Neural progenitor cell (in vitro differentiated cells): ENCODE data around the gene KIAA0232. TPM values are rescaled to one million over a fixed set of nuclear protein-coding genes. Genes with fewer than 3 reads are reported as not detected.
A peak's percentile ranks its signal among the peaks of the same experiment; 100 is the strongest.

ENCODE experiments used
- DNase-seq: peaks from one replicate; pipeline ENCODE4 v3.0.0-alpha.2; 2016; ENCODE audit warnings: low spot score
- H2AFZ ChIP-seq: fragments of 200-600 bp; sonication (generic); replicated peaks from 2 replicates; pipeline ENCODE4 v1.6.1; 2016; ENCODE audit warnings: antibody characterized with exemption
- H3F3A ChIP-seq: fragments of 200-600 bp; sonication (generic); 2 replicates; pipeline ENCODE4 v1.6.1; 2016; ENCODE audit warnings: antibody characterized with exemption, low read depth
- H3K27ac ChIP-seq: fragments of 200-600 bp; sonication (generic); 2 replicates; pipeline ENCODE4 v1.5.1; 2016; ENCODE audit warnings: mild to moderate bottlenecking
- H3K27me3 ChIP-seq: fragments of 200-600 bp; sonication (generic); 2 replicates; pipeline ENCODE4 v1.6.1; 2016; ENCODE audit warnings: mild to moderate bottlenecking, moderate library complexity
- H3K36me3 ChIP-seq: fragments of 200-600 bp; sonication (generic); 2 replicates; pipeline ENCODE4 v1.5.1; 2016
- H3K4me1 ChIP-seq: fragments of 200-600 bp; sonication (generic); 2 replicates; pipeline ENCODE4 v1.6.1; 2016; ENCODE audit warnings: mixed run types
- H3K4me2 ChIP-seq: fragments of 200-600 bp; sonication (generic); 2 replicates; pipeline ENCODE4 v1.6.1; 2016
- H3K4me3 ChIP-seq: fragments of 200-600 bp; sonication (generic); 2 replicates; pipeline ENCODE4 v1.5.1; 2016
- H3K79me2 ChIP-seq: fragments of 200-600 bp; sonication (generic); 2 replicates; pipeline ENCODE4 v1.6.1; 2016; ENCODE audit warnings: low read depth
- H3K9ac ChIP-seq: fragments of 200-600 bp; sonication (generic); 2 replicates; pipeline ENCODE4 v1.6.1; 2016
- H3K9me3 ChIP-seq: fragments of 200-600 bp; sonication (generic); 2 replicates; pipeline ENCODE4 v1.5.1; 2016; ENCODE audit warnings: low read depth
- H4K20me1 ChIP-seq: fragments of 200-600 bp; sonication (generic); 2 replicates; pipeline ENCODE4 v1.6.1; 2016; ENCODE audit warnings: low read depth
- H3K27ac Mint-ChIP-seq: 3 replicates; pipeline ENCODE4 v1.8.0; 2021; ENCODE audit warnings: mixed read lengths
- H3K27me3 Mint-ChIP-seq: 2 replicates; pipeline ENCODE4 v1.8.0; 2022; ENCODE audit warnings: low read depth, mild to moderate bottlenecking, inconsistent platforms, moderate library complexity, mixed read lengths; ENCODE audit not compliant: insufficient read depth
- H3K36me3 Mint-ChIP-seq: 3 replicates; pipeline ENCODE4 v1.8.0; 2021; ENCODE audit warnings: mixed read lengths
- H3K4me1 Mint-ChIP-seq: 3 replicates; pipeline ENCODE4 v1.8.0; 2021; ENCODE audit warnings: mixed read lengths
- H3K4me3 Mint-ChIP-seq: 3 replicates; pipeline ENCODE4 v1.8.0; 2021; ENCODE audit warnings: mild to moderate bottlenecking, moderate library complexity, mixed read lengths
- H3K9me3 Mint-ChIP-seq: 3 replicates; pipeline ENCODE4 v1.8.0; 2020; ENCODE audit warnings: mixed read lengths
- CTCF ChIP-seq: fragments of 200-600 bp; sonication (generic); IDR thresholded peaks from 2 replicates; pipeline ENCODE4 v1.5.1; 2017; ENCODE audit warnings: antibody characterized with exemption, mild to moderate bottlenecking
- EZH2 ChIP-seq: fragments of 200-600 bp; sonication (generic); IDR thresholded peaks from 2 replicates; pipeline ENCODE4 v1.6.1; 2017; ENCODE audit warnings: antibody characterized with exemption, mild to moderate bottlenecking, moderate library complexity
- EZH2phosphoT487 ChIP-seq: fragments of 200-600 bp; sonication (generic); IDR thresholded peaks from 2 replicates; pipeline ENCODE4 v1.6.1; 2017; ENCODE audit warnings: antibody characterized with exemption
- total RNA-seq: library from RNA; depleted of rRNA; stranded (reverse); fragments of >200 nt; gene quantifications from 2 replicates; pipeline ENCODE4 v1.2.3, GENCODE V29; 2015; ENCODE audit warnings: low replicate concordance

KIAA0232 gene
- total RNA-seq, 1 donor from 2014 or later = 42.9 TPM

GRCh38 chr4:6775746-6776145, 6.8 kb upstream of the KIAA0232 start:
- H3K4me1 ChIP-seq = peaks cover 13% of the 10 kb centered on the region
- no peaks in the 10 kb centered on the region for H4K20me1 ChIP-seq
- DNase-seq = no peak
- no peaks in the 10 kb centered on the region for H3K9me3 ChIP-seq
- no peak overlapping the region for H3K4me2 ChIP-seq
- no peak for TF ChIP-seq EZH2phosphoT487
- TF ChIP-seq EZH2 = no peak
- no peak for TF ChIP-seq CTCF
- H3K4me3 ChIP-seq = no peak overlapping the region
- Mint-ChIP-seq H3K27me3 (peaks cover 14% of the 10 kb centered on the region), H3K36me3 (no peaks in the 10 kb centered on the region), H3K9me3 (no peaks in the 10 kb centered on the region), H3K4me3 (no peak overlapping the region), H3K4me1 (peaks cover 30% of the 10 kb centered on the region), H3K27ac (no peak overlapping the region)
- no peak overlapping the region for H2AFZ ChIP-seq
- H3K27me3 ChIP-seq = peaks cover 3% of the 10 kb centered on the region
- H3F3A ChIP-seq = peaks cover 17% of the 10 kb centered on the region
- no peak overlapping the region for H3K9ac ChIP-seq
- no peaks in the 10 kb centered on the region for H3K36me3 ChIP-seq
- H3K79me2 ChIP-seq = no peaks in the 10 kb centered on the region
- H3K27ac ChIP-seq = no peak overlapping the region

- H4K20me1 ChIP-seq = no peaks in the 10 kb centered on the region
- Mint-ChIP-seq H3K27ac (peak overlapping the region; percentile 35), H3K9me3 (no peaks in the 10 kb centered on the region), H3K36me3 (no peaks in the 10 kb centered on the region), H3K4me3 (no peak overlapping the region), H3K27me3 (peaks cover 17% of the 10 kb centered on the region), H3K4me1 (peaks cover 40% of the 10 kb centered on the region)
- no peak overlapping the region for H2AFZ ChIP-seq
- H3K36me3 ChIP-seq = no peaks in the 10 kb centered on the region
- H3K27ac ChIP-seq = no peak overlapping the region
- H3K4me1 ChIP-seq = peaks cover 17% of the 10 kb centered on the region
- no peak for DNase-seq
- peaks cover 30% of the 10 kb centered on the region for H3F3A ChIP-seq
- H3K9me3 ChIP-seq = no peaks in the 10 kb centered on the region
- H3K79me2 ChIP-seq = no peaks in the 10 kb centered on the region
- H3K9ac ChIP-seq = no peak overlapping the region
- TF ChIP-seq CTCF = no peak
- TF ChIP-seq EZH2phosphoT487 = no peak
- TF ChIP-seq EZH2 = no peak
- no peak overlapping the region for H3K4me3 ChIP-seq
- peaks cover 13% of the 10 kb centered on the region for H3K27me3 ChIP-seq
- H3K4me2 ChIP-seq = no peak overlapping the region
Measured at GRCh38 chr4:6776920-6777635, 5.4 kb upstream of the KIAA0232 start.

GRCh38 chr4:6777636-6778281, 4.8 kb upstream of the KIAA0232 start:
- Histone ChIP-seq H3K4me2 (no peak overlapping the region), H3K27me3 (peaks cover 13% of the 10 kb centered on the region), H3K9me3 (no peaks in the 10 kb centered on the region), H2AFZ (no peak overlapping the region), H3K4me3 (no peak overlapping the region), H3K79me2 (peaks cover under 1% of the 10 kb centered on the region), H4K20me1 (no peaks in the 10 kb centered on the region), H3K36me3 (no peaks in the 10 kb centered on the region), H3K4me1 (peaks cover 17% of the 10 kb centered on the region), H3K9ac (no peak overlapping the region), H3K27ac (no peak overlapping the region), H3F3A (peaks cover 30% of the 10 kb centered on the region)
- H3K27ac Mint-ChIP-seq = peak overlapping the region; percentile 62
- H3K4me1 Mint-ChIP-seq = peaks cover 40% of the 10 kb centered on the region
- H3K27me3 Mint-ChIP-seq = peaks cover 17% of the 10 kb centered on the region
- DNase-seq = no peak
- no peaks in the 10 kb centered on the region for H3K36me3 Mint-ChIP-seq
- no peak overlapping the region for H3K4me3 Mint-ChIP-seq
- no peaks in the 10 kb centered on the region for H3K9me3 Mint-ChIP-seq
- no peak for TF ChIP-seq EZH2phosphoT487

- Histone ChIP-seq H3K4me1 (peaks cover 17% of the 10 kb centered on the region), H3K36me3 (no peaks in the 10 kb centered on the region), H3K4me2 (no peak overlapping the region), H3K27me3 (peaks cover 13% of the 10 kb centered on the region), H3K79me2 (peaks cover 6% of the 10 kb centered on the region), H3K4me3 (no peak overlapping the region), H3K9me3 (no peaks in the 10 kb centered on the region), H4K20me1 (no peaks in the 10 kb centered on the region), H3F3A (peaks cover 35% of the 10 kb centered on the region), H3K9ac (no peak overlapping the region), H3K27ac (no peak overlapping the region), H2AFZ (no peak overlapping the region)
- Mint-ChIP-seq H3K4me1 (peaks cover 40% of the 10 kb centered on the region), H3K27me3 (peaks cover 17% of the 10 kb centered on the region), H3K9me3 (no peaks in the 10 kb centered on the region), H3K4me3 (no peak overlapping the region), H3K27ac (no peak overlapping the region), H3K36me3 (no peaks in the 10 kb centered on the region)
- no peak for TF ChIP-seq CTCF
- no peak for TF ChIP-seq EZH2
- no peak for TF ChIP-seq EZH2phosphoT487
- no peak for DNase-seq
Measured at GRCh38 chr4:6778435-6778834, 4.1 kb upstream of the KIAA0232 start.
